T47D (cell line): Measurements from ENCODE around the gene DNAH17.

Experiments
- DNase-seq, 2 experiments: peaks; one replicate each; pipeline versions ENCODE4 v3.0.0 to v3.0.0-alpha.2; 2011 to 2012; ENCODE audit warnings: low read depth in 1 of 2, low spot score in 1 of 2
- JUND ChIP-seq: IDR thresholded peaks from 2 replicates; pipeline ENCODE4 v1.6.1; 2012; ENCODE audit warnings: low read depth
- in situ Hi-C: cut with HindIII; loops from 2 replicates; pipeline ENCODE4 v1.10.0; 2016; ENCODE audit warnings: low sequenced_read_pairs, low pct_unique_long_range_greater_than_20kb

DNAH17 gene

DNA sequence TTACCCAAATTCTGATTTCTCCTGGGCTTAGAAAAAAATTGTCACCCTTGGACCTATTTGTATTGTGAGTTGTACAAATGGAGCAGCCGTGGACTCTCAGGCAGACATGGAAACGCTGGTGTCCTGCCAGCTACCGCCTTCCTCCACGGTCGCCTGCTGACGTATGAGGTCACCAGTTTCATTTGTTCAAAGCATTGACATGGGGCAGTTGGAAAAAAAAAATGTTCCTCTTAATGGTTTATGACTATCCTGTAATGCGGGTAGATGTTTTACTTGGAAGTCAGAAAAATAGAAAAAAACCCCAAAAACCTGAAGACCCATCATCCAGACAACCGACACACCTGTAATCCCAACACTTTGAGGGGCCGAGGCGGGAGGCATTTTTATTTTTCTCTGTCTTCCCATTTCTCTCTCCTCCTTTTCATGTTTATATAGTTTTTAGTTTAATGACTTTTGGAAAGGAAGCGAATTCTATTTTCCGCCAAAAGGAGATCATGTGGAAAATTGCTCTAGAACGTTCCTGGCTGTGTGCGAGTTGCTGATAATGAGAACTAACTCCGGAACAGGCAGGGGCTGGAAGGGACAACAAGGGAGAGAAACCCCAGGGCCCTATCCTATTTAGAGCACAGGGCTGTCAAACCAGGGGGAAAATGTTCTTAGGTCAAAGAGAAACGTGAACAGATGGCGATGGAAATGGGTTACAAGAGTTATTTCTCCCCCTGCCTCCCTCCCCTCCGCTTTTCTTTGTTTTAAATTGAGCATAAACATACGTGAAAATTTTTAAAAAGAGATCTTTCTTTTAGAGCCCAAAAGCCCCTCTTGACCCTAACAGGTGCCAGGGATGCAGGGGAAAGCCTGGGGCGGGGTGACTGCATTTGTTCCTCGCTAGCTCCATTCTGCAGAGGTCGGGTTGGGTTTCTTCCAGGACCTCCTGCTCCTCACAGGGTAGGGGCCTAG, 13.7 kb downstream of the DNAH17 start:
- TF ChIP-seq JUND: no peak
- in situ Hi-C loops: no loop called here
- DNase-seq: no peak

DNA sequence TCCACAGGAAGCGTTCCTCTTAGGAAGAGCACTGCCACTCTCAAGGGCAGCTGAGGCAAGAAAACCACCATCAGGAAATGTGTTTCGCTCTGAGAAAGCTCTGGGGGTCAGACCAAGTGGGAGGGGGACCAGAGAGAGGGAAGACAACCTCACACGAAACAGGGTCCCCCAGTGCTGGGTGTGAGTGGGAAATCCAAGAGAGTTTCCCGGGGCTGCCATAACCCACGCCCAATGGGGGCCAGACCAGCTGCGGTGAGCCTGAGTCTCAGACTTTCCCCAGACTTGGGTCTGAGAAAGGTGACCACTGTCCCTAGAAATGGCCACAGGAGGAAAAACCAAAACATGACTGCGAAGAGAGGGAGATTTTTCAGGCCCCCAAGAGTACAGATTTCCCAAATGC, 14.5 kb downstream of the DNAH17 start:
- TF ChIP-seq JUND: no peak
- no peak for DNase-seq
- in situ Hi-C loops: no loop called here

- in situ Hi-C loops: no loop called here
- no peak for TF ChIP-seq JUND
- no peak for DNase-seq
Observed at GRCh38 chr17:78561166-78561565, 16.0 kb downstream of the DNAH17 start.

DNA sequence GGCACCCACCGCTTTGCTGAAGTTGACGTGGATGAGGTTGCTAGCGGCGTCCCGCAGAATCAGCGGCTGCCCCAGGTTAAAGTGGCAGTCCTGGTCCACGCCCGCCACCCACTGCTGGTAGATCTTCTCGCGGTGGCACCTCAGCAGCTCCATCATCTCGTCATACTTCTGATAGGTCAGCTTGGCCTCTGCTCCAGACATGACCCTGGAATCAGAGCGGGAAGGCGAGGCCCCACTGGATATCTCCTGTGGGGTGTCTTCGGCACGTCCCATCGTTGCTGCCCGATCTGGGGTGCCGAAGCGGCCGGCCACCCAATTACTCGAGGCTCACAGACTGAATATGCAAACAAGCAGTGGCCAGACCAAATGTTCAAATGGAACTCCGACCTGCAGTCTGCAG, 16.5 kb downstream of the DNAH17 start:
- no peak for TF ChIP-seq JUND
- in situ Hi-C loops: no loop called here
- no peak for DNase-seq

- peak; percentile 54 to 67 for DNase-seq
- in situ Hi-C loops: no loop called here
- no peak for TF ChIP-seq JUND
Observed at GRCh38 chr17:78559749-78560368, 17.3 kb downstream of the DNAH17 start.

DNA sequence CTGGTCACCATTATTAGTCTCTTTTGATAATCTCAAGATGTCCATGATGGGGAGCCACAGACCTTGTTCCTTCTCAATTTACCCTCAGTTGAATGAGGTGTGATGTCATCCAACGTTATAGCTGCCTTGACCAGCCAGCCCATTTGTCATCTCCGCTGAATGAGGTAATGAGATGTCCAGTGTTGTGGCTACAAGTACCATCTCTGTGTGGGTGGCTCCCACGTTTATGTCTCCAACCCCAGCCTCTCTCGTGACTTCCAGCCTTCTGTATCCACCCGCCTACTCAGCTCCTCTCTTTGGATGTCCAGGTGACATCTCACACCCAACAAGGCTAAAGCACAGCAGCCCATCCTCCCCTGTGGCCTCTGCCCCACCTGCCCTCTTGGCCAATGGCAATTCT, 18.2 kb downstream of the DNAH17 start:
- no peak for TF ChIP-seq JUND
- in situ Hi-C loops: no loop called here
- DNase-seq: no peak

DNA sequence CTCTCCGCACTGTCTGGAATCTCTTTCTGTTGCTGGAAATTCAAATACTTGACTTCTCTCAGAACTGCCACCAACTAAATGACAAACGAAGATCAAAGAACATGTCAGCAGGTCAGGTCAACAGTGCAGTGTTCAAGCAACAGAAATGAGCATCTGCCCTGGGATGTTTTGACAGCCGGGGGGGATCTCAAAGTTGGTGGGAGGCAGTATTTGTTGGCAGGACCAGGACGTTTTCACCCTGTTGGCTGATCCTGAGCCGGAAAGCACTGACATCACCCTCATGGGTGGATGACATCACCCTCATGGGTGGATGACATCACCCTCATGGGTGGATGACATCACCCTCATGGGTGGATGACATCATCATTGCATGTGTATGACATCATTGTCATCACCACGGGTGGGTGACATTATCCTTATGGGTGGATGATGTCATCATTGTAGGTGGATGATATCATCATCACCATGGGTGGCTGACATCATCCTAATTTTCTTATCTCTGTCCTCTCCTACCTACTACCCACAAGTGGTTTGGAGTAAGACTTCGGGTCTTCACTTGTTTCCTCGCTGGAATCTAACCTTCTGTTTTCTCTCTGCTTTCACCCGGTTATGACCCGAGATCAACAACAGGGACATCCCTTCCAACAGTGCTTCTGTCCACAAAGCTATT, 18.9 kb downstream of the DNAH17 start:
- DNase-seq: no peak
- TF ChIP-seq JUND: no peak
- in situ Hi-C loops: no loop called here

- TF ChIP-seq JUND: no peak
- DNase-seq: no peak
- in situ Hi-C loops: no loop called here
Observed at GRCh38 chr17:78557598-78558039, 19.6 kb downstream of the DNAH17 start.

DNA sequence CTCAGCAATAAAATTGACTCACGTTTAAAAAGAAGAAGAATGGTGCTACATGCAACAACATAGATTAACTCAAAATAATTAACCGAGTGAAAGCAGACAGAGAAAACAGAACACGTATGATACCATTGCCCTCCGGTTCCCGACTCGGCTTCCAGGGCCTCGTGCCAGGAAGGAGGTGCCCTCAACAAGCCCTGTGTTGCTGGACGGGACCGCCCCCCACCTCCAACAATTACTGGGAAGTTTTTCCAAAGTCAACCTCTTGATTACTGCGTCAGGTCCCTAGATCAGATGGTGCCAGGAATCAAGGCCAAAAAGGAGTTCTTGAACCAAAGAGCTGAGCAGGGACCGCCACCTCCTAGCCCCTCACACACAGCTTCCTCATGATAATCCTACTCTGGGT, 20.4 kb downstream of the DNAH17 start:
- no peak for TF ChIP-seq JUND
- no peak for DNase-seq
- in situ Hi-C loops: no loop called here

- in situ Hi-C loops: no loop called here
- DNase-seq: no peak
- no peak for TF ChIP-seq JUND
Observed at GRCh38 chr17:78555746-78556401, 21.3 kb downstream of the DNAH17 start.

DNA sequence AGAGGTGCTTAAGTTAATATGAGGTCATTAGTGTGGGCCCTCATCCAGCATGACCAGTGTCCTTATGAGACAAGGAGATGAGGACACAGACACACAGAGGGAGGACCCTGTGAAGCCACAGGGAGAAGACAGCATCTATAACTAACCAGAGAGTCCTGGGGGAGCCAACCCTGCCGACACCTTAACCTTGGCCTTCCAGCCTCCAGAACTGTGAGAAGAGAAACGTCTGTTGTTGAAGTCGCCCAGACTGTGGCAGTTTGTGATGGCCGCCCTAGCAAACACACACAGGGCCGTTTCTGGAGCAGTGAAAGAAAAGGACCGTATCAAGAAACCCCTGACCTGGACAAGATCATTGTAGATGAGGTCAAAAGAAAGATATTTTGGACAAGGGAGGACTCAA, 26.7 kb downstream of the DNAH17 start:
- no peak for DNase-seq
- in situ Hi-C loops: no loop called here
- TF ChIP-seq JUND: no peak

DNA sequence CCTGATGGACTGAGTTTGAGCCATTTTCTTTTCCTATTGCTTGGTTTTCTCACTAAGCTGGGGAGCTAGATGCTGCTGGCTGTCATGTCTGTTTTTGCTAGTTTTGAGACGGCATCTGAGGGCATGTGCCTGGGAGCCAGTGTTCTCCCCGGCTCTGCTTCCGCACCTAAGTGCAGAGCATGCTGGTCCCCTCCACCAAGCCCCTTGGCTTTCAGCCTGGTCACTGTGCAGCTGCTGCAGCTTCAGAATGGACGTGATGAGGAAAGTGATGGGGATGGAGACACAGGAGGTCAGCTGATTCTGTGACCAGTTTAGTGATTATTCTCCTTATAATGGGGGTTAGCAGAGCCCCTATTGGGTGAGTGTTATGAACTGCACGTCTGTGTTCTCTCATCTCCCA, 28.5 kb downstream of the DNAH17 start:
- TF ChIP-seq JUND: no peak
- DNase-seq: no peak
- in situ Hi-C loops: no loop called here

- no peak for TF ChIP-seq JUND
- in situ Hi-C loops: no loop called here
- no peak for DNase-seq
Observed at GRCh38 chr17:78547035-78547434, 30.2 kb downstream of the DNAH17 start.
